Stimulated activated CD4-positive, alpha-beta T cell treated with anti-CD3 and anti-CD28 coated beads, Interleukin-4, amount 100 ng/mL, for 4 hours (primary cell): ENCODE measurements around the gene ANKRD44.

Source experiments
- DNase-seq, 2 experiments: peaks; one replicate each; pipeline ENCODE4 v3.0.0-alpha.2; 2020

ANKRD44 gene

GRCh38 chr2:197137826-197138477, 172.6 kb downstream of the ANKRD44 start:
- no peak for DNase-seq

- DNase-seq = no peak
These were observed 173.3 kb downstream of the ANKRD44 start for GRCh38 chr2:197137231-197137630.

GRCh38 chr2:197136452-197136851, 174.1 kb downstream of the ANKRD44 start:
- no peak for DNase-seq

GRCh38 chr2:197135806-197136205, 174.8 kb downstream of the ANKRD44 start:
- DNase-seq = no peak

GRCh38 chr2:197134206-197134605, 176.4 kb downstream of the ANKRD44 start:
- DNase-seq = no peak

GRCh38 chr2:197131558-197131855, 179.1 kb downstream of the ANKRD44 start:
- DNase-seq = no peak

- no peak for DNase-seq
These were observed 180.3 kb downstream of the ANKRD44 start for GRCh38 chr2:197130318-197130717.

GRCh38 chr2:197128897-197129296, 181.7 kb downstream of the ANKRD44 start:
- no peak for DNase-seq

GRCh38 chr2:197128126-197128525, 182.5 kb downstream of the ANKRD44 start:
- no peak for DNase-seq

- DNase-seq = no peak
These were observed 183.8 kb downstream of the ANKRD44 start for GRCh38 chr2:197126630-197127352.

GRCh38 chr2:197124639-197125390, 185.8 kb downstream of the ANKRD44 start:
- no peak for DNase-seq

GRCh38 chr2:197122821-197123220, 187.8 kb downstream of the ANKRD44 start:
- DNase-seq = no peak

- DNase-seq = no peak
These were observed 188.7 kb downstream of the ANKRD44 start for GRCh38 chr2:197121756-197122385.

GRCh38 chr2:197121255-197121654, 189.3 kb downstream of the ANKRD44 start:
- DNase-seq = no peak

GRCh38 chr2:197116306-197116879, 194.2 kb downstream of the ANKRD44 start:
- DNase-seq = no peak

- no peak for DNase-seq
These were observed 195.3 kb downstream of the ANKRD44 start for GRCh38 chr2:197115325-197115724.

- DNase-seq = no peak
These were observed 197.3 kb downstream of the ANKRD44 start for GRCh38 chr2:197113275-197113711.

GRCh38 chr2:197109326-197109725, 201.3 kb downstream of the ANKRD44 start:
- DNase-seq = no peak

- DNase-seq = no peak
These were observed 201.8 kb downstream of the ANKRD44 start for GRCh38 chr2:197108758-197109157.

GRCh38 chr2:197107291-197108269, 203.0 kb downstream of the ANKRD44 start:
- DNase-seq = no peak

GRCh38 chr2:197103363-197103762, 207.2 kb downstream of the ANKRD44 start:
- no peak for DNase-seq

GRCh38 chr2:197102231-197102630, 208.3 kb downstream of the ANKRD44 start:
- DNase-seq = no peak
